A204.1 (cell line): ENCODE results near the gene SEMA5A.

ENCODE experiments used
- FAIRE-seq: peaks from 2 replicates; lab custom pipeline; 2012; peaks lifted over from hg19 to GRCh38; lab: Jason Lieb, UNC

SEMA5A gene

DNA sequence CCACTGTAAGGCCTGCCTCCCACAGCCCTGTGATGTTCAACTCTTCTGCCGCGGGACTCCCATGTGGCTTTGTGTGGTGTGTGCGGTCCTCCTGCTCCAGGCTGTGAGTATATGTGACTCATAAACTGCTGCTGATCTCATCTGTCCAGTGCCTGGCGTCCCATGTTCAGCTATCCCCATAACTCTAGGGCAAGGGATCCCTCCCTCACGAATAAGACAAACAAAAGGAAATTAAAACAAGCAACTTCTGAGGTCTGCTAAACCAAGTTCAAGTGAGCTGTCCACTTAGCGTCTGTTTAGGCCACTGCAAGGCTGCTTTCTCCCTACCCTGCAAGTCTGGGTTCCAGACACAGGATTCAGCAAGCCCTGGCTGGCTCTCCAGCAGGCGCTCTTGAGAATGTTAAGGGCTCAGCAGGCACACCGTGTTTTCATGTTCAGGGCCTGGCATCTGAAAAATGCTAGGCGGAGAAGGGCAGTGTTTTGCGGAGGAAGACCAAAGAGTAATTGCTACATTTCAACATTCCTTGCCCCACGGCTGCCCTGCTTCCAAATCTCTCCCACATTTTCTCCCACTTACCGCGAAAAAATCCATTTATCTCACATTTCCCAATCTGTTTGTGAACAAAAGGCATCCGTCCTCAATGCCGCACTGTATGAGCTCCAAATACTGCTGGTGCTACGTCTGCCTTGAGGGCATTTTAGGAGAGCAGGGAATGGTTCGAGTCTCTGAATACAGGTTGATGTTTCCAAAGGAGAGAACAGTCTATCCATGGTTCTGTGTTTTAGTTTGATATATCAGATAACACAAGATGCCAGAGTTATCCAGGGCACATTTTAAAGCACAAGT lies 280.2 kb downstream of the SEMA5A start:
- no peak for FAIRE-seq

- FAIRE-seq, result no peak
Observed at GRCh38 chr5:9264301-9264700, 281.6 kb downstream of the SEMA5A start.

GRCh38 chr5:9263656-9264055 lies 282.2 kb downstream of the SEMA5A start:
- no peak for FAIRE-seq

DNA sequence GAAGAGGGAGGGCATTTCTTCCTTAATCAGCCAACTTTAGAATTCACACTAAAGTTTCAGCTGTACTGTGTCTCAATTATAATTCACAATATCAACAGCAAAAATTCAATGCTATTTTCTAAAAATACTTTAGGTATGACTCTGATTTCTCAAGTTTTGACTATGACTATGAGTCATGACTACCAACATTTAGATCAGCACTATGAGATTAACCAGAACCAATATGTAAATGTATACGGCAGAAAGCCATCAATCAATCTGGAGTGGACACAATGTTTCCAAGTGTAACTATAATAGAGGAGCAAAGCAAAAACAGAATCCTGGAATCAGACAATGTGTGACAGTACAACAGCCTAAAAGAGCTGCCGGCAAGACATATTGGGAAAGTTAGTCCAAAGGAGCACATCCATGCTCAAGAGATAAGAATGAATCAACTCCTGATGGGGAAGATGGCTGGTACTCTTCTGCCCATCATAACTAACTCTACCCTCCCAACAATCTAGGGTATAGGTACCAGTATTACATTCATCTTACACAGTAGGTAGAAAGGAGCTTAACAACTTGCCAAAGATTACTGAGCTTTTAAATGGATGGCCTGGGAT lies 294.4 kb downstream of the SEMA5A start:
- FAIRE-seq, result no peak

GRCh38 chr5:9249231-9249630 lies 296.6 kb downstream of the SEMA5A start:
- no peak for FAIRE-seq

- no peak for FAIRE-seq
Observed at GRCh38 chr5:9245071-9245470, 300.8 kb downstream of the SEMA5A start.

DNA sequence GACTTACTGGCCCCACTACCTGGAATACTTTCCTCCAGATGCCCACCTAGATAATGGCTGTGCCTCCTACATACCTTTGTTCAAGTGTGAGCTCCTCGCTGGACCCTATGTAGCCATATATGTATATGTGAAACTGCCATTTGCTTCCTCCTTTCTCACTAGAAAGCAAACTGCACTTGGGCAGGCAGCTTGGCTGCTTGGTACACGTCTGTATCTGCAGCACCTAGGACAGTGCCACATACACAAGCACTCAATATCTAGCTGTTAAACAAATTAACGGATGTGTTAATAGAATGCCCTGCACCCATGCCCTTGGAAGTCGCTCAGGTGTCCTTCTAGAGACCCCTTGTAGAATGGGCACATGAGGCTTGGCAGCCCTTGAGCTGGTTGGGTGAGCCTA lies 301.5 kb downstream of the SEMA5A start:
- no peak for FAIRE-seq

GRCh38 chr5:9241479-9242305 lies 304.2 kb downstream of the SEMA5A start:
- FAIRE-seq, result no peak

DNA sequence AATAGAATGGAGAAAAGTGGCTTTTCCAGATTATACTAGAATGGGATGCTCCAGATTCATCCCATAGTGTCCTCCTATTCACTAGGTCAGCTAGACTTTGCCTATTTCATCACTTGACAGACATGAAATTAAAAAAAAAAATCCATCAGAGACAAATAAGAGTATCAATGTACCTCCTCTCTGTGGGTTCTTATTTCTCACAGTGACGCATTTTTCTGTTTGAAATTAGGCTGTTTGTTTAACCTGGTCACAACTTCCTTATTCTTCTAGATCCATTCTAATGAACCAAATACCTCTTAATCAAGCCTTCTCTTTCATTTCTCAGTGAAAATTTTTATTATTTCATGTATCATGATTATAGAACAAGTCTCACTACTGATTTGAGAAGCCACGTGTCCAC lies 305.4 kb downstream of the SEMA5A start:
- no peak for FAIRE-seq

GRCh38 chr5:9239626-9240025 lies 306.2 kb downstream of the SEMA5A start:
- no peak for FAIRE-seq

GRCh38 chr5:9239071-9239470 lies 306.8 kb downstream of the SEMA5A start:
- FAIRE-seq, result no peak

GRCh38 chr5:9233712-9234111 lies 312.2 kb downstream of the SEMA5A start:
- FAIRE-seq, result no peak

DNA sequence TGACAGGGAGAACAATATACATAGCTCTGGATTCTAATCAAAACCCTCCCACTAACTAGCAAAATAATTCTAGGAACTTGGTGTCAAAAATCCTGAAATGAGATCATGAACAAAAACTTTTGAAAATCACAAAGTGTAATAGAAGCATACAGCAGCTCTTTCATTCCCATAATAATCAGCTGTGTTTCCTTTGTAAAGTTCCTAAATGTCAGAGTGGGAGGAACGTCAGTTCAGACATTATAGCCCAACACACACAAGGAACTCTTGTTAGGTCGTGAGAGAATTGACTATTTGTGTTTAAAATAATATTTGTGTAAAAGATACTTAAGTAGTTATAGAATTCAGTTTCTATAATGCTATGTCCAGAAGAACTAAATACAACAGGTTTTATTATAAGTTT lies 312.8 kb downstream of the SEMA5A start:
- FAIRE-seq, result no peak

GRCh38 chr5:9231842-9232241 lies 314.0 kb downstream of the SEMA5A start:
- FAIRE-seq, result no peak

GRCh38 chr5:9230355-9230754 lies 315.5 kb downstream of the SEMA5A start:
- no peak for FAIRE-seq

- no peak for FAIRE-seq
Observed at GRCh38 chr5:9226016-9226536, 319.8 kb downstream of the SEMA5A start.

DNA sequence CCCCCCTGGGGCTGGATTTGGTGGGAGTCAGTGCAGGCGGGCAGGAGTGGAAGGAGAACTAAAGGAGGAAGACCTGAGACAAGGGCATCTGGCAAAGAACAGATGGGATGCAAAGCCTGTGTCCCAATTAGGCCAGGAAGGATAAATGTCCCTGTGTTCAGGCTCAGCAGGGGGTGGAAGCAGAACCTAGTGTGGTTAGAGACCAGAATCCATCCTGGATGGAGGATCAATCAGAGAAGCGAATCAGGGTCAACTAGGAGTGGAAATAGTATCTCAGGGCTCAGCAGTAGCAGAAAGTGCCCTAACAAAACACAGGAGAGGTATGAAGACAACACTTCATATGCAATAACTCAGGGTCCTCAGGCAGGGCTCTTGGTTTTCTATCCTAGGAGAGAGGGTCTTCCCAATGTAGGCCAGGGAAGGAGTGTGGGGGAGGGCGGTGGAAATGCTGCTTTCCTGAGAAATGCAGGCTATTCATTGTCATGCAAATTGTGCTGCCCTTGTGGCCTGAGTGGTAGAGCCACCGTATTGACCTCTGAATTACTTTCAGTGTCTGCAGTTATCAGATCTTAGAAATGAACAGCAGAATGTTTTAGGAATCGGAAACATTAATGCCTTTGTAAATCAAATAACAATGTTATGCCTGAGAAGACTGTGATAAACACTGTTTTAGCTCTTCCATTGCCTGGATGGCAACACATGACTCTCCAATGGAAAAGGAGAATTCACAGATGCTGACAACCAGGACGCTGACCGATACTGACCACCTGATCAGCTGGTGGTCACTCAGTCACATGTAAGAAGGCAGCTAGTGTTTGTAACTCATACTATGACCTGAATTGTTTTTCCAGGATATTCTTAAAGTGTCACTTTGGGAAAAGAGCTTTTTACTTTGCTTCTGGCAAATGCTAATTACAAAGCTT lies 323.6 kb downstream of the SEMA5A start:
- FAIRE-seq, result no peak

GRCh38 chr5:9218358-9218757 lies 327.5 kb downstream of the SEMA5A start:
- FAIRE-seq, result no peak

DNA sequence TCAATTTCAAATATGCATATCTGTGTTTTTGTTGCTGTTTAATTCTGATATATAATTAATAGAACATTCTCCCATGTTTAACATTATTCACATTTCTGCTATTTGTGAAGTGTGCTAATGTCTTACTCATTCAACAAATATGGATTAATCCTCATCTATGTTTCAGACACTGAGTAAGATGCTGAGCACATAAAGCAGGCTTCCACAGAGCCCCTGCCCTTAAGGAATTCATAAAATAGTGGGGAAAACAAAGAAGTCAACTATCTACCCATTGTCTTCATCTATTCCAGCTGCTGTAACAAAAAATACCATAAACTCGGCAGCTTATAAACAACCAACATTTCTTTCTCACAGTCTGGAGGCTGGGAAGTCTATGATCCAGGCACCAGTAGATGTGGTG lies 333.3 kb downstream of the SEMA5A start:
- FAIRE-seq, result no peak

GRCh38 chr5:9209846-9210492 lies 335.9 kb downstream of the SEMA5A start:
- no peak for FAIRE-seq

DNA sequence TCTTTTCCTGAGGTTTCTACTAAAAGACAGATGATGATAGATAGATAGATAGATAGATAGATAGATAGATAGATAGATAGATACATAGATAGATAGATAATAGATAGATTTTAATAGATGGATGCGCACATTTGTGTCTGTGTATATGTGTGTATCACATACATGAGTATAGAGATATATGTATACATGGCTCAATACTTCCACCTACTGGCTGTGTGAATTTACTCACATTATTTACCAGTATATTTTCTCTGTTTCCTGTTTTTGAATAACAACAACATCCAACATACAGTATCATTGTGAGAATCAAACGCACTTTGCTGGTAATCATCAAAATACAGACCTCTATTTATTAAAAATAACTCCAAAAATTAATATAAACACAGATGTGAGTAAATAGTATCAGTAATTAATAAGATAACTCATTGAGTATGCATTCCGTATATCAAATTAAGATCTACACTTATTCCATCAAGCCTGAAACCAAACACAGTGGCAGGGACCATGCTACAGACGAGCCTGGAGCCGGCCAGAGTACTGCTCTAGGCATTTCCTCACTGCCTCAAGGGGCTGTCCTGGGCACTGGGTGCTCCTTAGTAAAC lies 338.0 kb downstream of the SEMA5A start:
- peak; percentile 89 for FAIRE-seq
